ENCODE results near the gene TNFRSF21.

Gene TNFRSF21

GRCh38 chr6:47352194-47352920 is 42.7 kb upstream of the TNFRSF21 start:
- TF ChIP-seq CTCF (IDR thresholded peaks at IDR 0.05; ENCODE audit: borderline replicate concordance, insufficient read depth, low read depth, low read length): no peak

DNA sequence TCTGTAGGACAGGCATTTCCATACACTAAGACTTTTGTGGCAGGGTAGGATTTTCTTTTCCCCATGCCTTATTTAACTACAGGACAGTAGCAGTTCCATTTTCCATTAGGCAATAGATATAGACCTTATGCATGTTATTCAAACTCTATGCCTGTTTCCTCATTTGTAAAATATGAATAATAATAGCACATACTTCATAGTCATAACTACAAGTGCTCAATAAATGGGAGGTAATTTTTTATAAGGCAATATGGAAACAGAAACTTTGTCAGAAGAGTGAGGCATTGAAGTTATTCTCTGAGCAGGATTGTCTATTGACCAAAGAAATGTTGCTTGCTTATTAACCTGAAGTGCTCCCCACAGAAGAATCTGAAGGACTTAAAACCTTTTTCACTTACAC is 41.9 kb upstream of the TNFRSF21 start:
- no peak overlapping the region for H3K4me3 ChIP-seq (ENCODE audit: low read depth, low read length)
- TF ChIP-seq CTCF (IDR thresholded peaks at IDR 0.05; ENCODE audit: borderline replicate concordance, insufficient read depth, low read depth, low read length): no peak

More at GRCh38 chr6:47352194-47352920, 42.7 kb upstream of the TNFRSF21 start:
- H3K4me3 ChIP-seq (ENCODE audit: low read depth, low read length): no peak overlapping the region

- TF ChIP-seq CTCF (IDR thresholded peaks at IDR 0.05; ENCODE audit: borderline replicate concordance, insufficient read depth, low read depth, low read length): no peak
- no peak overlapping the region for H3K4me3 ChIP-seq (ENCODE audit: low read depth, low read length)
Measured at GRCh38 chr6:47349931-47350330, 40.2 kb upstream of the TNFRSF21 start.

- no peak for TF ChIP-seq CTCF (IDR thresholded peaks at IDR 0.05; ENCODE audit: borderline replicate concordance, insufficient read depth, low read depth, low read length)
- no peak overlapping the region for H3K4me3 ChIP-seq (ENCODE audit: low read depth, low read length)
Measured at GRCh38 chr6:47348316-47348863, 38.7 kb upstream of the TNFRSF21 start.

- no peak for TF ChIP-seq CTCF (IDR thresholded peaks at IDR 0.05; ENCODE audit: borderline replicate concordance, insufficient read depth, low read depth, low read length)
- no peak overlapping the region for H3K4me3 ChIP-seq (ENCODE audit: low read depth, low read length)
Measured at GRCh38 chr6:47345761-47346160, 36.1 kb upstream of the TNFRSF21 start.

DNA sequence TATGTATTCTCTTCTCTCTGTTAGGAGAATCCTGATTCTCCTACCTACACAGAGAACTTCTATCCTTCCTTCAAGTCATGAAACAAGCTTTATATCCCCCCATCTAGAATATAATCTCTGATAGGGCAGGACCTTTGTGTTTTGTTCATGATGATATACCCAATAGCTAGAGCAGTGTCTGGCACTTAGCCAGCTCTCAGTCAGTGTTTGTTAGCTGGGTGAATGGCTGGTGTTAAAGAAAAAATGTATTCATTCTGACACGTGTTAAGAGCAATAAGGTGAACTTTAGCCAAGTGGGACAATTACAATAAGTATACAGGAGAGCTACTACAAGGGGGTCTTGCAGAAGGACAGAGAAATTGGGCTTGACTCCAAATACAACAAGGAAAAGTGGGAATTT is 34.3 kb upstream of the TNFRSF21 start:
- TF ChIP-seq CTCF (IDR thresholded peaks at IDR 0.05; ENCODE audit: borderline replicate concordance, insufficient read depth, low read depth, low read length): no peak

DNA sequence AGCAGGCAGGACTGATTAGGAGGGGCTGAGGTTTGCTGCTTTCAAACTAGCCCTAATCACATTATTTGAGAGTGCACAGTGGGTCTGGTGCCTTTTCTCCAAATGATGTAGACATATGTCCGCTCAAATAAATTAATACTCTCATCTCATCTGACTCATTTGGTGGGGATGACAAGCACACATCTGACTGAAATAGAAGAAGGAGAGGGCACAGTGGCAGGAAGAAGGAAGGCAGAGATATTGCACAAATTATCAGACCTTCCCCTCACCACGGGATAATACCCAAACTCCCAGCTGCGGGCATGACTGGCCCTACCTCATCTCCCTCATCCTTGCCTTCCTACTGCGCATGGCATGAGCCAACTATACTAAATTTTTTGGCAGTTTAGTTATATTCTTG is 33.9 kb upstream of the TNFRSF21 start:
- TF ChIP-seq CTCF (IDR thresholded peaks at IDR 0.05; ENCODE audit: borderline replicate concordance, insufficient read depth, low read depth, low read length): no peak
- H3K4me3 ChIP-seq (ENCODE audit: low read depth, low read length): no peak overlapping the region

More for the DNA sequence above, 34.3 kb upstream of the TNFRSF21 start:
- no peak overlapping the region for H3K4me3 ChIP-seq (ENCODE audit: low read depth, low read length)

Data from GM12875 (cell line).